HG03108 (cell line): ENCODE measurements around the gene NOS1.
"Not testable (repeated sequence)": the region's sequence is repeated elsewhere in the genome, so short reads cannot be mapped to it uniquely, and the experiment has no call there.

ENCODE experiments used
- ATAC-seq: cut with Tn5 transposase; IDR thresholded peaks from one replicate; pipeline ENCODE4 v1.9.1; 2021; ENCODE audit warnings: moderate library complexity; ENCODE audit not compliant: unreplicated experiment

Gene NOS1

GRCh38 chr12:117212563-117213190, 148.7 kb downstream of the NOS1 start:
- no peak for ATAC-seq

- no peak for ATAC-seq
Observed at GRCh38 chr12:117210266-117210918, 151.0 kb downstream of the NOS1 start.

GRCh38 chr12:117209626-117210025, 151.8 kb downstream of the NOS1 start:
- ATAC-seq = no peak

DNA sequence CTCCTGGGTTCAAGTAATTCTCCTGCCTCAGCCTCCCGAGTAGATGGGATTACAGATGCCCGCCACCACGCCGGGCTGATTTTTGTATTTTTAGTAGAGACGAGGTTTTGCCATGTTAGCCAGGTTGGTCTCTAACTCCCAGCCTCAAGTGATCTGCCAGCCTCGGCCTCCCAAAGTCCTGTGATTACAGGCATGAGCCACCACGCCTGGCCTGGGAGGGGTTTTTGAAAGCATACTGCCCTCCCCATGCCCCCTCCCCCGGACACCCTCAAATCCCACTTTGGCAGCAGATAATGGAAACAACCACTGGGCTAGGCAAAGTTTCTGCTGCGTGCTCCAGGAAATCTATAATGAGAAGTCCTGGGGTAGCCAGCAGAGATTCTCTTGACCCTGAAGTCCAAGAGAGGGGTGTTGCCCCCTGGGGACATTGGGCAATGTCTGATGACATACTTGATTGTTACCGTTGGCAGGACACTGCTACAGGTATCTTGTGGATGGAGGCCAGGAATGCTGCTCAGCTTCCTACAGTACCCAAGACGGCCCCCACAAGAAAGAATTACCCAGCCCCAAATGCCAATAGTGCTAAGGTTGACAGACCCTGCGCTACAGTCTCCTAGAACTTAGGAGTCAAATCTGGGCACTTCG, 152.5 kb downstream of the NOS1 start:
- ATAC-seq = no peak

DNA sequence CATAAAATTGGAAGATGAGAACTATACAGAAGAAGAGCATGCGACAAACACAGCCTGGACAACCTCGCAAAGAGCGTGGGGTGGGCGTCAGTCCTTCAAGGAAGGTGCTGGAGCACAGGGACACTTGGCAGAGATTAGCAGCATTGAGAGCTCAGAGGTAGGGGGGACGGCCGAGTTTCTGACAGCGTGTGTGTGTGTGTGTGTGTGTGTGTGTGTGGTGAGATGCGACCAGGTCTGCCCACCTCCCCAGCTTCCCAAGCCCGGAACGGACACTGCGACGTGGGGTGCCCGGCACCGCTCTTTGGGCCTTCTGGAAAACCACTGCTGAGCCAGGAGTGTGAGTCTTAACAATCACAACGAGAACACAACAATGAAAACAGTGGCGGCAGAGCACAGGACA, 153.2 kb downstream of the NOS1 start:
- no peak for ATAC-seq

GRCh38 chr12:117207675-117208074, 153.8 kb downstream of the NOS1 start:
- no peak for ATAC-seq

- no peak for ATAC-seq
Observed at GRCh38 chr12:117202556-117202955, 158.9 kb downstream of the NOS1 start.

GRCh38 chr12:117202033-117202432, 159.4 kb downstream of the NOS1 start:
- ATAC-seq = no peak

DNA sequence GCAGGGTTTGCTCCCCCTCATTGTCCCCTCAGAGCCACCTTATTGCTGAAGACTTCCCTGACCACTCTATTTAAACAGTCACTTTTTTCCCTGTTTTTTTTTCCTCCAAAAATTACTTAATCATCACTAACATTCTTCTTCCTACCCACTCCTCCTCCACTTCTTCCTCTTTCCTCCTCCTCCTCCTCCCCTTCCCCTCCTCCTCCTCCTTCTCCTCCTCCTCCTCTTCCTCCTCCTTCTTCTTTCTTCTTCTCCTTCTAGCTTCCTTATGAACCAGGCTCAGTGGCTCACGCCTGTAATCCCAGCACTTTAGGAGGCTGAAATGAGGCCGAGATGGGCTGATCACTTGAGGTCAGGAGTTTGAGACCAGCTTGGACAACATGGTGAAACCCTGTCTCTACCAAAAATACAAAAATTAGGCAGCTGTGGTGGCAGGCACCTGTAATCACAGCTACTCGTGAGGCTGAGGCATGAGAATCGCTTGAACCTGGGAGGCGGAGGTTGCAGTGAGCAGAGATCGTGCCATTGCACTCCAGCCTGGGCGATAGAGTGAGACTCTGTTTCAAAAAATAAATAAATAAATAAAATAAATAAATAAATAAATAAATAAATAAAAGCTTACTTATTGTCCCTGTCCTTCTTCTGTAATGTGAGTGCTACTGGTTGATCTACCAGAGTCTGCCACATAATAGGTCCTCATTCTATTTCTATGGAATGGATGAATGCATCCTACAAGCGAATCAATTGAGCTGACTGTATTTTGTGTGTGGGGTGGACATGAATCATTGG, 161.3 kb downstream of the NOS1 start:
- not testable (repeated sequence) for ATAC-seq

GRCh38 chr12:117196334-117196733, 165.1 kb downstream of the NOS1 start:
- not testable (repeated sequence) for ATAC-seq

GRCh38 chr12:117195027-117195426, 166.4 kb downstream of the NOS1 start:
- ATAC-seq = not testable (repeated sequence)

GRCh38 chr12:117193903-117194302, 167.5 kb downstream of the NOS1 start:
- ATAC-seq = no peak

DNA sequence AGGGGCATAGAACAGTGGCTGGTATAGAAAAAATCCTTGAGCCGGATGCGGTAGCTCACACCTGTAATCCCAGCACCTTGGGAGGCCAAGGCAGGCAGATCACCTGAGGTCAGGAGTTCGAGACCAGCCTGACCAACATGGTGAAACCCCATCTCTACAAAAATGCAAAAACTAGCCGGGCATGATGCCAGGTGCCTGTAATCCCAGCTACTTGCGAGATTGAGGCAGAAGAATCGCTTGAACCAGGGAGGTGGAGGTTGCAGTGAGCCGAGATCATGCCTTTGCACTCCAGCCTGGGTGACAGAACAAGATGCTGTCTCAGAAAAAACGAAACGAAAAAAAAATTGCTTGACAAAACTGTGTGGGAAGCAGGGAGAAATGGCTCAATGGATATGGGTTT, 168.8 kb downstream of the NOS1 start:
- not testable (repeated sequence) for ATAC-seq

DNA sequence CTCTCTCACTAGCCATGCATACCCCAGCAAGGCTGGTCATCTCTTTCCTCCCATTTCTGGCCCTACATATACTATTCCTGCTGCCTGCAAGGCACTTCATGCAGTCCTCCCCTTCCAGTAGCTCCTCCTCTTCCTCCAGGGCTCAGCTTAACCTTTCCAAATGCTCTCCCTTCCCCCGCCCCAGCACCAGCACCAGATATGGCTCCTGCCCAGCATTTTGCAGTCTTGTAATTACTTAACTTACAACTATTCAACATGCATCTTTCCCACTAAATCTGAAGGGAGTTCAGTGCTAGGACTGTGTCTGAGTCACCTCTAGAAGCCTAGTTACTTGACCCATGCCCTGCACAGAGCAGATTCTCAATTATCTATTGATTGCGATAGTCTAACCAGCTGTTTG, 169.4 kb downstream of the NOS1 start:
- no peak for ATAC-seq

- peak; percentile 88 for ATAC-seq
Observed at GRCh38 chr12:117190210-117190781, 171.1 kb downstream of the NOS1 start, which contains the start of gene FBXO21. Gene FBXO21 (minus strand): TSS chr12:117190470. CDS start chr12:117190456, 14 bp downstream.

GRCh38 chr12:117189725-117190209, 171.7 kb downstream of the NOS1 start:
- ATAC-seq = peak; percentile 23

GRCh38 chr12:117188961-117189724, 172.3 kb downstream of the NOS1 start:
- peak; percentile 19 for ATAC-seq

DNA sequence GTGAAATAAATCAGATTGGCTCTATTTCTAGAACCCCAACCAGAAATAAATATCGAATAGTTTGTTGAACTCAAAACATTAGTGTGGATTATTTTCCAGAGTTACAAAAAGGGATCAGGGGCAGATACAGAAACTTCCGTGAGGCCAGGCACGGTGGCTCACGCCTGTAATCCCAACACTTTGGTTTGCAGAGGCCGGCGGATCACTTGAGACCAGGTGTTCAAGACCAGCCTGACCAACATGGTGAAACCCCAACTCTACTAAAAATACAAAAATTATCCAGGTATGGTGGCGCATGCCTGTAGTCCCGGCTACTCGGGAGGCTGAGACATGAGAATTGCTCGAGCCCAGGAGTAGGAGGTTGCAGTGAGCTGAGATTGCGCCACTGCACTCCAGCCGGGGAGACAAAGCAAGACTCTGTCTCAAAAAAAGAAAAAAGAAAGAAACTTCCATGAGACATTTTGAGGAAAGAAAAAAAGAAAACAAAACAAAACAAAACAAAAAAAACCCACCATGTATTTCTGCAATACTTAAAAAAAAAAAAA, 173.2 kb downstream of the NOS1 start:
- no peak for ATAC-seq

DNA sequence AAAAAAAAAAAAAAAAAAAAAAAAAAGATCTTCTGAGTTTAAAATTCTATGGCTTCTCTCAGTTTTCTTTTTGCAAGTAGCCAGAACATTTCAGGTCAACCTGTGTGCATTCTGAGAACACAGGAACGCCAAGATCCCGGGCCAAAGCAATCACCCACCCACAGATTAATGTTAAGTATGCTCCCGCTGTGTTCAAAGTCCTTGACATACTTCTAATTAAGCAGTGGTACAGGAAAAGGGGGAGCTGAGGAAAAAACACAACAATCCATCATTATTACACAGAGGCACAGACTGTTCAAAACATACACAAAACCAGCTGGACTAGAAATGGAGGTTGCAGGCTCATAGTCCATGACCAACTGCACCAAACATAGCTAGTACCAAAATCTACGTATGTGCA, 174.0 kb downstream of the NOS1 start:
- ATAC-seq = no peak

DNA sequence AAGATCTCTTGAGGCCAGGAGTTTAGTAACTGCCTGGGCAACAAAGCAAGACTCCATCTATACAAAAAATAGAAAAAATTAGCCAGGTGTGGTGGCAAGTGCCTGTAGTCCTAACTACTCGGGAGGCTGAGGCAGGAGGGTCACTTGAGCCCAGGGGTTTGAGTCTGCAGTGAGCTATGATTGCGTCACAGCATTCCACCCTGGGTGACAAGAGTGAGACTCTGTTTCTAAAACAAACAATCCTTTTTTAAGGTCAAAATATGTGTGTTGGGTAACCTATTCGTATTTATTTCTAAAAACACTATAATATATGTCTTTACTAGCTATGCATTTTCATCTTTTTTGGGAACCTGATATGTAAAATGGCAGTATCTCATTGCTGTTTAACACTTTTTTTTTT, 178.6 kb downstream of the NOS1 start:
- no peak for ATAC-seq
